NCI-H2171 (cell line): ENCODE data around the gene GREB1L.
A peak's percentile ranks its signal among the peaks of the same experiment; 100 is the strongest.

Experiments used
- DNase-seq: peaks from one replicate; lab custom pipeline; 2025; lab: John Stamatoyannopoulos, UW

Gene GREB1L

DNA sequence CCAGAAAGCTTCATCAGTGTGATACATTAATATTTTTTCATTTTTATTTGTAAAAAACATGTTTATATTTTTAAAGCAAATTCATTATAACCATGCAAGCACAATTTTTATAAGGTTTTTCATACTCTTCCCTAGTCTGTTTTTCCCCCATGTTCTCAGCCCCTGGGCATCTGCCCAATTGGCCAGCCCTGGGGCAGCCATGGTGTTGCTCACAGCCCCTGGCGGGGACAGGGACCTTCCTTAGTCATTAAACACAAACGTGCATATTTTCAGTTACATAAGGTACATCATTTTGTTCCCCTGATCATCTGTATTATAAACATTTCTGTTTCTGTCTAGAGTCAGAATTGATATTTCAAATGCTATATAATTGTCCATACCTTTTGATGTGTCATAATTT is 208.5 kb downstream of the GREB1L start:
- DNase-seq = no peak

DNA sequence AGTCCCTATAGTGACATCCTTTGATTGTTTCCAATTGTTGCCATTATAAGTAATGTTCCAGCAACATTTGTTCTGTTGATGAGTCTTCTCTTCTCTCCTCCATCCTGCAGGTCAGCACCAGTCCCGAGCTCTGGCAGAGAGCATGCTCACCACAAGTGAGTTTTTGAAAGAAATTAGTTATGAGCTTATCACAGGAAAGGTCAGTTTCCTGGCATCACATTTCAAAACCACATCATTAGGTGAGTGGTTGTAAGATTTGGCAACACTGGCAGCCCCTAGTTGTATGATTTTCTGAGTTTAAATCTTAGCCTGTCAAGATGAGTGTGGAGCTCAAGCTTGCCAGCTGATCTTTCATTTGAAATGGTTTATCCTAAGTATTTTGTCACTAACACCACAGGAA is 208.9 kb downstream of the GREB1L start:
- no peak for DNase-seq

DNA sequence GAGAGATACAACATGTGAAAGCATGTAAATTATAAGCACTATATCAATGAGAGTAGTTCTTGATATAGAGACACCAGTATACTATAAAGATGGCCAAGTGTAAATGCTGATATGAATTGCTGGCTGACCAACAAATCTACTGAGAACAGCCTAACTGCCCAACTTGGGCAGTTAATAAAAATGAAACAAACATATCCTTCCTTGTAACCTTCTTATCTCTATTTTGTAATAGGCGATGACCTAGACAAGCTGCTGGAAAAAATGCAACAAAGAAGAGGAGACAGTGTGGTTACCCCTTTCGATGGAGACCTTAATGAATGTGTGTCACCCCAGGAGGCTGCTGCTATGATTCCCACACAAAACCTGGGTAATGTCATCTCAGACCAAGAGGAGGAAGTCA is 209.8 kb downstream of the GREB1L start:
- no peak for DNase-seq

DNA sequence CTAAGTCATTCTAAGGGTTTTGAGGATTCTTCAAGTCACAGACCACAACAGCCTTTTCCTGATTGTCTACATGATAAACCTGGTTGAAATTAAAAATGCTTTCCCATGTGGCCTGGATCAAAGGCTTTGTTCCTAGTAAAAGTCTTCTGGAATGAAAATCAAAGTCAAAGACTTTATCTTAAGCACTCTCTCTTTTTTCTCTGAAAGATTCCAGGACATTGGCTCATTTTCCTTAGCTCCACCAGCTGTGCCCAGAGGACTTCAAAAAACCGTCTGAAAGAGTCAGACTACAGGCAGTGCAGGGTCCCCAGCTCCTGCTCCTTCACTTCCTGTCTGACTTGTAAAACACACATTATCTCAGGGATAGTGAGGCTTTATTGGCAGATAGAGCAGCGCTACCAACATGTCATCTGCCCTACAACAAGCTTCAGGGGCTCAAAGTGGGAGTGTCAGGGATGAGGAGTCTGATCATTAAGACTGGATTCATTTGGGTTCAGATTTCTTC is 210.3 kb downstream of the GREB1L start:
- DNase-seq = no peak

DNA sequence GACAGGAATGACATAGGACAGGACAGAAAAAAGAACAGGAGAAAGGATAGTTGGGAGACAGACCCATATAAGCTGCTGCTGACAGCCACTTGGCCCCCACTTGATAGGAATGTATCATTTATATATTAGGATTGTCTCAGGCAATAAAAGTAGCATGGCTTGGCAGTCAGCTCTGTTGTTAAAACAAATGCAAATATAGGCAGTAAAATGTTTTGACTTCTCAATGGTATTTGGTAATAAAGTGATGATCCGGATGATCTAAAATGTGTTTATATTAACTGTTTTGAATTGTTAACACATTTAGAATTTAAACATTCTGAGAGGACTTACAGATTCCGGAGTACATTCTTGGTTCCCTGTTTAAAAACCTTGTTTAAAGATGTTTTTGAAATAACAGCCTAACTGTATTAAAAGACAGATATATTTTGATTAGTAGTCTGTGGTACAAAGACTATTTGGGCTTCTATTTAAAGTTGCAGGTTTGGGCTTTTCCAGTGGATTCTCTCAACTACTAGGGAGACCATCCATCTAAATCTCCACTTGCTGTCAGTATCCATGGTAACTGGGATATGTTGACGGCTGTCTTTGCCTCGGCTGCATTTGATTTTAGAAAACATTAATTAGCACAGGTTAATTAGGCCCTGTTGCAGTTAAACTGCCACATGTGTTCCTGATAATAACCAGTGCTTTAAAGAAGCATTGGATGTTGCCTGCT is 210.9 kb downstream of the GREB1L start:
- DNase-seq = no peak

GRCh38 chr18:21453511-21453901 is 211.5 kb downstream of the GREB1L start:
- no peak for DNase-seq

DNA sequence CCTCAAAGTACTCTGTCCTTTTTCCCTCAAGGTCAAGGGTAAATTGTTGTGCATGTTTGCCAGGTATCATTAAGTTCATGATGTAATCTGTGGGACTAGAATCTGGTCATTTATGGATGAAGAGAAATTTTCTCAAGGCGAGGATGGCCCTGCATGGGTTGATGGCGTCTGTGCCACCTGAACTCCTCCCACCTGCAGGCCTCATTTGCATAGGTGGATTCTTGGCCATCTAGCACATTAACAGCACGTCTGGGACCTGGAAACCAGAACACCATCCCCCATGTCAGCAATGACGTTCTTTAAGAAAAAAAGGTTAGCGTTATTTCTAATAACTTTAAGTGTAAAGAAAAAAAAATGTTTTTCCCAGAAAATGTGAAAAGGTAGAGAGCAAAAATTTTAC is 212.7 kb downstream of the GREB1L start:
- no peak for DNase-seq

DNA sequence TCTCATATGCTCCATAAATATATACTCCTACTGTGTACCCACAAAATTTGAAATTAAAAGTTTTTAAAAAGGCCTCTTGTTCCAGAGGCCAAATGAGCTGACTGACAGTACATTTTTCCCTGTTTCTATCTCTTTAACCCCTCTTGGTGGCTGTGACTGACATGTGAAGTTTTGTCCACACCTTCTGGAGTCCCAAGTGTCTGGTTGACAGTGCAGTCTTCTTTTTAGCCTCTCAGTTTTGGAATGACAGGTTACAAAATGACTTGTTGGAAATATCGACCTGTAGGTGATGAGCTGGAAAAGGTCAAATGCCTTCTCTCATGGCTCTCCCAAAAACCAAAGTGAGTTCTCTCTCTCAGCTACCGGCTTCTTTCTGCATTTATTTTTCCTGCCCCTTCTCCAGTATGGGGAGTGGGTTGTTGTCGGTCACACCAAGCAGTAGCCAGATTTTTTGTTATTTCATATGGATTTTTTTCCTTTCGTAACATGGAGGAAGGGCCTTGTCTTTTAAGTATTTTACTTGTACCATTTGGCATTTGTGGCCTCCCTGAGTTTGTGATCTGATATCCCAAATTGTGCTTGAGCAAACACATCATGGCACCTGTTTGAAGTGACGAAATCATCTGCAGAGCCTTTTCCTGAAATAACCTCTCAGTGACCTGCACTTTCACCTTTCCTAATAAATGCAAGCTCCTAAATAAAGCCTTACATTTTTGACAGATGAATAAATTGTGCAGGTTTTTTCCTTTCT is 214.6 kb downstream of the GREB1L start:
- peak; percentile 25 for DNase-seq

DNA sequence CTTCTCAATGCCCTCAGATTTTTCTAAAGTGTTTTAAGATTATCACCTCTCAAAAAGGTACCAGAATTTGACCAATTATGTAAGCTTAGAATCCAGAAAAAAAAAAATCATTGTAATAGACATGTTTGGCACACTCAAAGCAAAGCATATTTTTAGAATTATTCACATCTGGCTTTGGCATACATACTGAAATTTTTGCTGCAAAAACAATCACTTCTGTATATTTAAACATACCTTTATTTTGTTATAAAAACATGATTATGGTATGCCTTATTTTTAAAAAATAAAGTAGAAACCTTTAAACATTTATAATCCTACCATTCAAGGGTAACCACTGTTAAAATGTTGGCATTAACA is 215.1 kb downstream of the GREB1L start:
- DNase-seq = no peak

- DNase-seq = no peak
Measured at GRCh38 chr18:21458310-21458709, 216.3 kb downstream of the GREB1L start.

DNA sequence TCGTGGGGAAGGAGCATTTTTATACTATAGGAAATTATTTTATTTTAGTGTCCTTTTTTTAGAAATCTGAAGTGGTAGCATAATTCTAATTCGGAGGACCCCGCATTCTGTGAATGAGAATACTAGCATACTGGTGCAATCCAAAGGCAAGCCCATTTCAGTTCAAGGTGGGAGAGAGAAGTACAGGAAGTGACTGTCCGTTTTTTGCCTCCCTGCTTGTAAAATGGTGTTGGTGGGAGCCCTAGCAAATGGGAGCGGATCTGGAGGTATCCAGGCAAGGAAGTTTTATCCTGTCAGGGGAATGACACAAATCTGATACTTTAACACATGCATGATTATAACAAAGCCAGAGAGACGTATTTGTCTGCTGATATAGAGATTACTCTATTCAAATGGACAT is 216.8 kb downstream of the GREB1L start:
- no peak for DNase-seq

DNA sequence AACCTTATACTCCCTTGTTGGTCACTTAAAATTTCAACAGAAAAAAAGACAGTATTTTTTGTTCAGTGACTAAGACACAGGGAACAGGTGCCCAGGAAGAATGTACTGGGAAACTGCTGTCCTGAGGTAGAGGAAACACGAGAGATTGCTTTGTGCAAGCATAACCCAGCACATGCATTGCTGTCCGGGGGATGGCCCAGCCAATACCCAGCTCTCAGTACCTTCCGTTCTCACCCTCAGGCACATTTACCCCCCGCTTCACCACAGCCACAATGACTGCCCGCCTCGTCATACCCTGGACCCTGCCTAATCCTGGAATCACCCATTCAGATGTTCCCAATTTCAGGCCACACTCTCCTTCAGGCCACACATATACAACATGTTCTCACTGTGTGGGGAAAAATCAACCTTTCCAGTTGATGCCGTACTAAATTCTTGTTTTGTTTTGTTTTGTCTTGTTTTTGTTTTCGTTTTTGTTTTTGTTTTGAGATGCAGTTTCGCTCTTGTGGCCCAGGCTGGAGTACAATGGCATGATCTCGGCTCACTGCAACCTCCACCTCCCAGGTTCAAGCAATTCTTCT is 217.8 kb downstream of the GREB1L start:
- no peak for DNase-seq

DNA sequence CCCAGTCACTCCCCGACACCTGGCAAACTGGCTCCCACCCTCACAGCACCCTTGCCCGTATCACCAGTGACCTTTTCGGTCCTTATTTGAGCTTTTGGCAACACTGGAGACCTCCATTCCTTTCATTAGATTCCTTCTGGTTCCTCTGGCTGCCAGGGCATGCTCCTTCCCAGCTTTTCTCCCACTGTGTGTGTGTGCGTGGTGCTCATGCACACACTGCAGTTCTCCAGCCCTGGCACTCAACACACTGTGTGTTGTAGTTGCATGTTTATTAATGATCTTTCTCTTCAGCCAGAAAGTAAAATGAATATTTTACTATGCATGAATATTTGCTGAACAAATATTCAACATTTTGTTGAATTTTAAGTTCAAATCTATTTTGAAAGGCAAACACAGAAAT is 219.4 kb downstream of the GREB1L start:
- DNase-seq = no peak

DNA sequence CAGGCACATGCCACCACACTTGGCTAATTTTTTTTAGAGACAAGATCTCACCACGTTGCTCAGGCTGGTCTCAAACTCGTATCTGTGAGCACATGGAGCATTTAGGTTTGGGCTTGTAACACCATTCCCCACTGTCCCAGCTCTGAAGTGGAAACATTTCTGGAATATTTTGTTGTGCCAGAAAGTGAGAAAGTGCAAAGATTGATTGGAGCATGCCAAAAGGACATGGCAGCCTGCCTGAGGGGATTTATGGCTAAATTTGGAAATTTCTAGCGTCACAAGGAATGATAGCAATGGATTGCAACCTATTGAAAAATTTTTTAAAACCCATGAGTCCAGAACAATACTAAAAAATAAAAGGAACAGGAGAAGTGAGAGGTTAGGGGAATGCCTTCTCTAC is 221.7 kb downstream of the GREB1L start:
- no peak for DNase-seq

GRCh38 chr18:21468514-21469164 is 226.6 kb downstream of the GREB1L start:
- DNase-seq = no peak

- no peak for DNase-seq
Measured at GRCh38 chr18:21472741-21473140, 230.7 kb downstream of the GREB1L start.

- DNase-seq = no peak
Measured at GRCh38 chr18:21474621-21475020, 232.6 kb downstream of the GREB1L start.

DNA sequence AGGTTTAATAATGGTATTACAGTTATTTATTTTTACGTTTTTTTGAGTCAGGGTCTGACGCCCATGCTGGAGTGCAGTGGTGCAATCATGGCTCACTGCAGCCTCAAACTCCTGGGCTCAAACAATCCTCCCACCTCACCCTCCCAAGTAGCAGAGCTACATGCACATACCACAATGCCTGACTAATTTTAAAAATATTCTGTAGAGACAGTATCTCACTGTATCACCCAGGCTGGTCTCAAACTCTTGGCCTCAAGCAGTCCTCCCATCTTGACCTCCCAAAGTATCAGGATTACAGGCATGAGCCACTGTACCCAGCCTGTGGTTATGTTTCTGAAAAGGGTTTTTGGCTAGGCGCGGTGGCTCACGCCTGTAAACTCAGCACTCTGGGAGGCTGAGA is 237.7 kb downstream of the GREB1L start:
- DNase-seq = no peak

GRCh38 chr18:21481739-21482138 is 239.7 kb downstream of the GREB1L start:
- no peak for DNase-seq

DNA sequence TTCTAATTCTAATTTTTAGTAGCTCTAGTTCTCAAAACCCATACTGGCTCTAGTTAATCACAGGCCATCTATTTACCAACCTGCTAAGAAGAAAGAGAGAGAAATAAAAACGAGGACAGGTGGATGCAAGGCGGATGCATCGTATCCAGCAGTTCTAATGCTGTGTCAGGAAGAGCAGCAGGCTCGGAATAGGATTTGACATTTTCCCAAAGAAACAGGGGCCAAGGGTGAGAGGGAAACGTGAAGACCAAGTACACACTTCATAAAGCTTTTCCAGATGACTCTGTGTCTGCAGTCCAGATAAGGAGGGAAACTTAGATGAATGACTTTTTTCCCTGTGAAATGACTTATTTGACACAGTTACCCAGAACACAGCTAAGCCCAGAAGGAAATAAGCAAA is 241.0 kb downstream of the GREB1L start:
- no peak for DNase-seq

- no peak for DNase-seq
Measured at GRCh38 chr18:21484851-21485636, 243.0 kb downstream of the GREB1L start.

DNA sequence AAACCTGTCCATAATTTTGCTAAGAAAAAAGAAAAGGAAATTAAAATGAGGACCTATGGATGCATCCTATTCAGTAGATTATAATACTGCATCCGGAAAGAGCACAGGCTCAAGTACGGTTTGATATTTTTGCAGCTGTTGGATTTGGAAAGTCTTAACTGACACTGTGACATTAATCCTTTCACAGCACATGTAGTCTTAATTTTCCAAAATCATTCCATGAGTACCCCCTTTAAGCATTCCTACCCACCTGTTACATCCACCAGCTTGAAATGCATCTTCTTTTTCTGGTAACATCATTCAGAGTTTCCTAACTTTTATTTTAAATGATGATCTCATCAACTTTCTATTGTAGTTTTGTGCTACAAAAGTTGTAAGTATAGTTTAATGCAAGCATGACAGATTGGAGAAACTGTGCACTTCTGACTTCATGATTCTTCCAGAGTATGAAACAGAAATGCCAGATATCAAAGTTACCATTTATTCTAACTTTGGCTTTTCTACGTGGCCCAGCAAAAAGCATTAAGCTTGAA is 244.9 kb downstream of the GREB1L start:
- DNase-seq = no peak
